Right renal cortex interstitium (tissue), 3 donors: ENCODE data around the gene ESD. TPM values are rescaled to one million over a fixed set of nuclear protein-coding genes. Genes with fewer than 3 reads are reported as not detected.
"Not testable (repeated sequence)": the region's sequence is repeated elsewhere in the genome, so short reads cannot be mapped to it uniquely, and the experiment has no call there.

Experiments used
- DNase-seq, 3 donors: peaks; one replicate each; pipeline ENCODE4 v3.0.0-alpha.2; 2013; ENCODE audit warnings: low read depth in 3 of 3, low spot score in 2 of 3
- polyA plus RNA-seq, 3 donors: library from polyadenylated mRNA; unstranded; fragments of 120-200 nt; gene quantifications; one replicate each; pipeline ENCODE4 v1.2.1, GENCODE V29; 2013; ENCODE audit not compliant: insufficient read length in 3 of 3

The ESD gene, protein sequence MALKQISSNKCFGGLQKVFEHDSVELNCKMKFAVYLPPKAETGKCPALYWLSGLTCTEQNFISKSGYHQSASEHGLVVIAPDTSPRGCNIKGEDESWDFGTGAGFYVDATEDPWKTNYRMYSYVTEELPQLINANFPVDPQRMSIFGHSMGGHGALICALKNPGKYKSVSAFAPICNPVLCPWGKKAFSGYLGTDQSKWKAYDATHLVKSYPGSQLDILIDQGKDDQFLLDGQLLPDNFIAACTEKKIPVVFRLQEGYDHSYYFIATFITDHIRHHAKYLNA
- 100 to 1,000 TPM; 269 to 284 (median 277) TPM for polyA plus RNA-seq

DNA sequence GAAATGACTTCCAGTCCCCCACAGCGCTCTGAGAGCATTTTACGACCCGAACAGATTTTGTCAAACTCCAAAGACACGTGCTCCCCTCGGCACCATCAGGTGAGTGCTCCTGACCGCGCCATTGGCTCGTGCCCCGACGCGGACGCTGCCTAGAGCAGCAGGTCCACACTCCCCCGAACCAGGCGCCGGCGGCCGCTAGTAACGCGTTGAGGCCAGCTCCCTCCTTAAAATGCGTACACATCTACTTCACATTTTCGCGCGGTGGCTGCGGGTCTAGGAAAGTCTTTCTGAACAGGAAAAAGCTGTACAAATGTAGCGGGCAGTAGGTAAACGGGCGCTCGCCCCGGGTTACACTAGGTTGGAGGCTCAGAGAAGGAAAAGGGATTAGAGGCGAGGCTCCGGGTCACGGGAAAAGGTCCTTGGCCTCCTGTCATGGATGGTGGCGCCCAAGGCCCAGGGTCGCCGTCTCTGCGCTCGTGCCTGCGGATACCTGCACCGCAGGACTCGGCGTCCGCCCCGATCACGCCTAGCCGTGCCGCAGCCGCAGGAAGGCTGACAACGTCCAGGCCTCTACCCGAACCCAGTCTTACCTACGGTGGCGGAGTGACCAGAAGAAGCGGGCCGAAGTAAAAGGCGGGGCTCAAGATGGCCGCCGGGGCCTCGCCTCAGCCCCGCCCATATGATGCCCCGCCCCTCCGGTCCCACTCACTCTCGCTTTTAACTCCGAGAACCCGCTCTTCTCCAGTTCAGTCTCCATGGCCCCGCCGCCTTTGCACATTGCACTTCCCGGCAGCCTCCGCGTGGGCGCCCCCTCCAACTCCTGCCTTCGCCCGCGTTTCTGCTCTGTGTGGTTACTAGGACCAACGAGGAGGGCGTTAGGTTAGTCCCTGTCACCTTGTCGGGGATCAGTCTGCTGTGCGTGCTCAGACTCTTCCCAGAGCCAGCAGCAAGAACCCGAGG is at the start of gene ESD:
Gene ESD (minus strand): TSS at position 647 of the 960 bp plus-strand sequence. CDS start 5,748 bp downstream, outside the sequence.
- DNase-seq, result peak; percentile 81 to 90 (median 89)

- DNase-seq, result no peak
Measured at GRCh38 chr13:46846726-46847125, 49.8 kb upstream of the ESD start.

DNA sequence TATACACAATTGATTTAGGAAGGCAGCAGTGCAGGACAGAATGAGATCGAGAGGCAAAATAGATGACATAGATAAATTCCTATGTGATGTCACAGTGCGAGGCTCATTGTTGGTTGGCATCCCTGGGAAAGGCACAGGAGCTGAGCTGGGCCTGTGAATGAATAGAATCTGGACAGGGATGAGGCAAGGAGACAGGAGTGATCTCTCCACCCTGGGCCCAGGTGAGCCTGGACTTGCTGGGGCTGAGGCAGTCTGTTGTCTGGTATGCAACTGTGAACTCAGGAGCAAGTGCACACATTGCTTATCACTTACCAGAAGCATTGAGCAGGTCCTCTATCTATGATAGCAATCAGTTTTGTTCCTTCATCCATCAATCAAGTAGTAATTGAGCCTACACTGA is 48.2 kb upstream of the ESD start:
- no peak for DNase-seq

GRCh38 chr13:46844431-46844830 is 47.5 kb upstream of the ESD start:
- DNase-seq, result no peak

GRCh38 chr13:46839399-46839798 is 42.4 kb upstream of the ESD start:
- no peak for DNase-seq

- DNase-seq, result no peak
Measured at GRCh38 chr13:46834657-46835056, 37.7 kb upstream of the ESD start.

DNA sequence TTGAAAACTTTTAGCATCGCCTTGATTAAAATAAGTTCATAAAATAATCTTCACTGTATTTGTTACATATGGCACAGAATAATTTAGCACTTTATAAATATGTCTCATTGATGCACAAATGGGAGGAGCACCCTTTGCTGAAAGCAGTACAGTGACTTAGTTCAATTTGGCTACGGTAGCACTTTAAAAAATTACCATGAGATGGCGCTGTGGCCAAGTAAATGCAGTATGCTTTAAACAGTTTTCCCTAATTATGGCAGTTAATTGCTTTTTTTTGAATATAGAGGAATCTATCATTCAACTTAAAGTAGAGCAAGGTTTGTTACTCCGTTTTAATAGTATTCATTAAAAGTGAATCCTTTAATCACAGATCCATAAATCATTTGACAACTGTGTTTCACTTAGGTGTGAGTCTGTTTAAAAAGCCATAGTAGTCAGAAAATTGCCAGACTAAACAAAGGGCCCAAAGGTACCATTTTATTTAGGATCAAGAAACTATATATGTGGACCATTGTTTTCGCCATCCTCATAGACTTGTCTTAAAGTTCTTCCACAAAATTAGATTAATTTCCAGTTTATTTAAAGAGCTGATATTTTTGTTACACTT is 34.7 kb upstream of the ESD start:
- peak; percentile 31 to 43 (median 36) for DNase-seq

DNA sequence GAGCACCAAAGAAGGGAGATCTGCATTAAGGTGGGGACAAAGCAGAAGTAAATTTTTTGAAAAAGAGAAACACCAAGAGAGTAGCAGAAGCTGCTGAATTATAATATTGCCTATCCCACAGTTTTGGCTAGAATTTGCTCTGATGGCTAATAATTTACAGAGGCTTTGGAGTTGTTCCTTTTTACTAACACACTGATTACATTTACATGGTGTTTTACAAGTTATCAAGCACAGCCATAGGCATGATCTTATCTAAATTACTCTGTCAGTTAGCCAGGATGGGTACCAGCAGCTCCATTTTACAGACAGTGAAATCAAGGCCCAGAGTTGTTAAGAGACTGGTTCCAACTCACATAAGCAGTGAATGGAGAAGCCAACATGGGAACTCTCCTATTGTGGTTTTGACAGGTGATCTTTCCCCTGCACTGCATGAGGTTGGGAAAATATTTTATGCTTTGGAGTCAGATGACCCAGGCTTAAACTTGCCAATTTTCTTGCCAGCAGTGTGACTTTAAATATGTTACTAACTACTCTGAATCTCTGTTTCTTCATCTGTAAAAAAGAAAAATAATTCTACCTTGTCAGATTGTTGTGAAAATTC is 33.5 kb upstream of the ESD start:
- DNase-seq, result no peak

DNA sequence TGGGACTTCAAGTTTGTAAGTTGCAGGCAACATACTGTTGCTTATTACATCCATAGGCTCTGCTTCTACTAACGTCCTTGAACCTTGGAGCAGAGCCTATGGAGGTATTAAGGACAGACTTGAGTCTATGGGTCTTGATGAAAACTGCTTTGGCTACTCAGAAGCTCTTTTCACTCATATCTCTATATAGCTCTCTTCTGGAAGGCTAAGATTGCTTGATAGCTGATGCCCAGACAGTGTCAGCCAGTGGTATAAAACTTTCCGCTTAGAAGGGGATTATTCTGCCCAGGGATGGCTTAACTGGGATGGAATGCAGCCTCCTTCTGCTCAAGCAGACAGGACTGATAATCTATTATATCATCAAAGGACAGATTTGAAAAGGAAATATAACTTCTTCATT is 25.6 kb upstream of the ESD start:
- DNase-seq, result no peak

GRCh38 chr13:46817838-46818476 is 21.0 kb upstream of the ESD start:
- DNase-seq, result no peak

- no peak for DNase-seq
Measured at GRCh38 chr13:46817095-46817494, 20.1 kb upstream of the ESD start.

GRCh38 chr13:46816371-46816770 is 19.4 kb upstream of the ESD start:
- DNase-seq, result no peak

DNA sequence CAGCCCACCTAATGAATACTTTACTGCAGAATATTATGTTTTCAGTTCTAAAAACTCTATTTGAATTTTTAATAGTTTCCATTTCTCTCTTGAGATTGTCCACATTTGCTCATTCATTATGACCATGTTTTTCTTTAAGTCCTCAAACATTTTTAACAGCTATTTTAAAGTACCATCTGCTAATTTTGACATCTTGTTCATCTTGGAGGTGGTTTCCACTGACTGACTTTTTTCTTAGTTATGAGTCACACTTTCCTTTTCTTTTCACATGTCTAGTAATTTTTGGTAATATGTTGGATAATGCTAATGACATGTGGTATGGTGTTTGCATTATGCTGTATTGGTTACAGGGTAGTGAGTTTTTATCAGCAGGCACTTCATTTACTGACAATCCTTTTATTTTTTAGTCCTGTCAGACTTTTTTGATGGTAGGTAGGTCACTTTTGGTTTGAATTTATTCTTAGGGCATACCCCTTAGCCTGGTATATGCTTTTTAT is 15.4 kb upstream of the ESD start:
- no peak for DNase-seq

DNA sequence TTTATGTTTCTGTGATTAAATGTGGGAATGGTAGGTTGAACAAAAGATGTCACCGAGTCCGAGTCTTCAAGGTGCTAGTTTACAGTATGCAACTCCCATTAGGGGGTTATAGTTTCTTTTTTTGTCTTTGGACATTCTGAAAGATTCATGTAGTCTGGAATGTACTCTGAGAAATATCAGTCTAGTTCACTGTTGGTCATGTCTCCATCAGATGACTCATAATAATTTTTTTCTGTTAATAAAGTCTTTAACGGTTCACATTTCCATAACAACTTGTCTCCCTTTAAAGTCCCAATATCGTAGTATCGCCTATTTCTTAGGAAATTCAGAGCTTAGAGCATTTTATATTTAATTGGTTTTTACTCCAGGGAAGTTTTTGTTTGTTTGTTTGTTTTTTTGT is 13.5 kb upstream of the ESD start:
- DNase-seq, result no peak

DNA sequence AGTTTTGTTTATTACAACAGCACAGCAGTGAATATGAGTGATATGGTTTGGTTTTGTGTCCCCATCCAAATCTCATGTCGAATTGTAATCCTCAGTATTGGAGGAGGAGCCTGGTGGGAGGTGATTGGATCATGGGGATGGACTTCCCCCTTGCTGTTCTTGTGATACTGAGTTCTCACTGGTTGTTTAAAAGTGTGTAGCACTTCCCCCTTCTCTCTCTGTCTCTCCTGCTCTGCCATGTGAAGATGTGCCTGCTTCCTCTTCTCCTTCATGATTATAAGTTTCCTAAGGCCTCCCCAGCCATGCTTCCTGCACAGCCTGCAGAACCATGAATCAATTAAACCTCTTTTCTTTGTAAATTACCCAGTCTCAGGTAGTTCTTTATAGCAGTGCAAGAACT is 8.0 kb upstream of the ESD start:
- not testable (repeated sequence) for DNase-seq

DNA sequence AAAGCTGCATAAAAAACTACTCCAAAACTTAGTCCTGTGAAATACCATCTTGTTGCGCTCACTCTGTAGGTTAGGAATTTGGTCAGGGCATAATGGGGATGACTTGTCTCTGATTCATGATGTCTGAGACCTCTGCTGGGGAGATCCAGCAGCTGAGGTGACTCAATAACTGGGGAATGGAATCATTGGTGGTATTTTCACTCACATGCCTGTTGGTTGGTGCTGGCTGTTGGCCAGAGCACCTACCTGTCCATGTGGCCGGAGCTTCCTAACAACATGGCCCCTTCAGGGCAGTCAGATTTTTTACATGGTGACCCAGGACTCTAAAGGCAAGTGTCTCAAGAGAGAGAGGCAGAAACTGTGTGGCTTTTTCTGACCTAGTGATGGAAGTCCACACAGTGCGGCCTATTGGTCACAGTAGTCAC is 7.4 kb upstream of the ESD start:
- DNase-seq, result no peak

DNA sequence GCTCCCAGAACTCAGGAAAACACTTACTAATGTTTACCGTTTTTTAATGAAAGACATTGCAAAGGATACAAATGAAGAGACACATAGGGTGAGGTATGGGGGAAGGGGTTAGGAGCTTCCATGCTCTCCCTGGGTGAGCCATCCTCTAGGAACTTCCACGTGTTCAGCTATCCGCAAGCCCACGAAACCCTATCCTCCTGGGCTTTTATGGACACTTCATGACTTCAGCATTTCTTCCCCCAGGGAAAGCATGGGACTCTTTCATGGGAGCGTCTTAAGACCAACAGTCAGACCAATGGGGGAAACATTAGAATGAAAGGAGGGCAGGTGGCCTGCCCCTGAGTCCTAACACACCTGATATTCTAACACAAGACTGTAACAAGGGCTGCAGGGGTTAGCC is 6.6 kb upstream of the ESD start:
- DNase-seq, result no peak

- no peak for DNase-seq
Measured at GRCh38 chr13:46801858-46802257, 4.9 kb upstream of the ESD start.

DNA sequence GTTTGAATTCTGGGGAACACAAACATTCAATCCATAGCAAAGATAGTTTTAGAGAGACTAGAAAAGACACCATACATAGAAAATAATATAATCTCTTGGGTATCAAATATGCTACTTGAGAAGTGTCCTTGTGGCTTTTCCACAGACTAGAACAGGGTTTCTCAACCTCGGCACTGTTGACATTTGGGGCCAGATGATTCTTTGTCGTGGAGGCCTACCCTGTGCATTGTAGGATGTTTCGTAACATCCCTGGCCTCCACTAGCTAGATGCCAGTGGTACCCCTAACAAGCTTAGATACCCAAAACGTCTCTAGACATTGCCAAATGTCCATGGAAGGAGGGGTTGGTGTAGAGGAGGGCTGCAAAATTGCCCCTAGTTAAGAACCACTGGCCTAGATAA is 2.2 kb upstream of the ESD start:
- DNase-seq, result no peak

DNA sequence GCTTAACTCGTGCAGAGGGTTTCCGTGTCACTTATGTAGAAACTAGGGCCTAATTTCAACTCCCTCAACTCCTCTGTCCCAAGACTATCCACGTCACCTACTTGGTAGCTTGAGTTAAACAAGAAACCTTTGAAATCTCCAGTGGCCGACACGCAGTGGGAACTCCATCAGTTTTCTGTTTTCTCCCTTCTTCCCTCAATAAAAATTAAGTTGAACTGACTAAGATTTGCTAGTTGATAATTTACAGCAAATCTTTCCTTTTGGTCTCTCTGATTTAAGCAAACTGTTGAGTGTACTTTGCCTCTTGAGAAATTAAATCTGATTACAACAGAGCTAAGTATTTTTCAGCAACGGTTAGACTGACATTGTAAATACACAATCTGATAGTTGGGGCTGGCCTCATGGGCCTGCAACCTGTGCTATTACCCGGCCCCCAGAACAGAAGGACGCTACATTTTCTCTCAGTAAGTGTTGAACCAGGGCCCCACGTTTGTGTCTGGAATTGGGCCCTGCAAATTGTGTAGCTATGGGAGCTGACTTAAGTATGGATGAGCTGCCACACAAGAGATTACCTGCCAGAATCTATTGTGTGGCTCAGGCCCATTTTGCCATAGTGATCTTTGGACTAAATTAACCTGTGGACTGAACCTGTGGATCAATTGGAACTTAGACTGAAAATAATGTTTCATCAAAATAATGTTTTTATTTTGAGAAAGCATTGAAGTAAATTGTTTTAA is 708 bp upstream of the ESD start:
- DNase-seq, result no peak
